ENCODE results near the gene KIF7.

GRCh38 chr15:89645680-89646079 lies 9.6 kb downstream of the KIF7 start:
- TF ChIP-seq CTCF (IDR thresholded peaks at IDR 0.05; ENCODE audit: borderline replicate concordance, extremely low read depth, low read length, poor library complexity, severe bottlenecking) (no peak), EZH2 (IDR thresholded peaks at IDR 0.05; ENCODE audit: borderline replicate concordance, low read depth, low read length, severe bottlenecking) (no peak)

Data from DND-41 (cell line).